NCI-H146 treated with DMSO at 0.1 percent for 48 hours (cell line): ENCODE measurements around the gene C8G.

Source experiments
- DNase-seq: peaks from one replicate; lab custom pipeline; 2025; ENCODE audit not compliant: unreplicated experiment; lab: John Stamatoyannopoulos, UW

C8G gene

DNA sequence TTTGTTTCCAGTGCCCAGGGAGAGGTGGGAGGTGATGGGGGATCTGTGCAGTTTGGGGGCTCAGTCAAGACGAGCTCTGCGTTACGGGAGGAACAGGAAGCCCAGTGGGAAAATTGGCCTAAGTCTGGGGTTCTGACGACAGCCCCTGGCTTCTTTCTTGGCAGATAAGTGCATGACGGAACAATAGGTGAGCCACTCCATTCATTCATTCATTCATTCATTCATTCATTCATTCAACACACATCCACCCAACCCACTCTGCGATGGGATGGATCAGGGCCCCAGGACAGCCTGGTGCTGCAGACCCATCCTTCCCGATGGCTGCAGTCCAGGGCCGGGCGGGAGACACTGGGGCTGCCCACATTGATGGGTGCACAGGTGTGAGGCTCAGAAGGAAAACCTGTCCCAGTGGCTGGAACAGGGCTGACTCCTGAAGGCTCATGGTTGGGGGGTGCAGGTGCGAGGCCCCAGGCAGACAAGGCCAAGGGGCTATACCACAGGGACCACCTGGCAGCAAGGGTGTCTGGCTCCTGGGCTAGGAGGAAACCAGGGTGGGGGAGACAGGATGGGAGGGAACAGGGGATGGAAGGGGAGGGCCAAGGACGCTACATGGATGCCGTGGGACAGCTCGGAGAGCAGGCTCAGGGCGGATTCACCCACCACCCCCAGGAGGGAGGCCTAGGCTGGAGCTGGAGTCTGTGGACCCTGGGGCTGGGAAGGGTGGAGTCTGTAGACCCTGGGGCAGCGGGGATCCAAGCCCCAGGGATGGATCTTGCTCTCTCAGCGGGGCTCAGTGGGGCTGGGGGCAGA lies 35.8 kb downstream of the C8G start:
- DNase-seq = no peak

DNA sequence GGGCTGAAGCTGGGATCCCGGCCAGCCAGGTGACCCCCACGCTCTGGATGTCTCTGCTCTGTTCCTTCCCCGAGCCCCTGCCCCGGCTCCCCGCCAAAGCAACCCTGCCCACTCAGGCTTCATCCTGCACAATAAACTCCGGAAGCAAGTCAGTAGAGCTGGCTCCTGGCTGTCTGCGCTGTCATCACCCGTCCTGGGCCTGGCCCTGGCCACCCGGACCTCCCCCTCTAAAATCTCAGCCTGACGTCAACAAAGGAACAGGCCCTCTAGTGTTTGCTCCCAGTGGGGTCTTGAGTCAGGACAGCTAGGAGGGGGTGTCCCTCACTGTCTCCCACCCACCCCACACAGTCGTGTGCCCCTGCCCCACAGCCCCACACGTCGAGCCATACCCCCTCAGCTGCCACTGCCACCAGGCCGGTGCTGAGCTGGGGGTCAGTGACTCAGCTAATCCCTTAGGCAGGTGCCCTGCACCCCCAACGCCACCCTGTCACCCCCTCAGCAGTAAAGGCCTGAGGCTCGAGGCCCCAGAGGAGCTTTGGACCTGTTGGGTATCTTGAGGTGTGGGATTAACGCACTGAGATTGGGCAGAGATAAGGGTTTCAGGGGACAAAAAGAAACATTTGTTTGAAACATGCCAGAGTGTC lies 36.7 kb downstream of the C8G start:
- no peak for DNase-seq

DNA sequence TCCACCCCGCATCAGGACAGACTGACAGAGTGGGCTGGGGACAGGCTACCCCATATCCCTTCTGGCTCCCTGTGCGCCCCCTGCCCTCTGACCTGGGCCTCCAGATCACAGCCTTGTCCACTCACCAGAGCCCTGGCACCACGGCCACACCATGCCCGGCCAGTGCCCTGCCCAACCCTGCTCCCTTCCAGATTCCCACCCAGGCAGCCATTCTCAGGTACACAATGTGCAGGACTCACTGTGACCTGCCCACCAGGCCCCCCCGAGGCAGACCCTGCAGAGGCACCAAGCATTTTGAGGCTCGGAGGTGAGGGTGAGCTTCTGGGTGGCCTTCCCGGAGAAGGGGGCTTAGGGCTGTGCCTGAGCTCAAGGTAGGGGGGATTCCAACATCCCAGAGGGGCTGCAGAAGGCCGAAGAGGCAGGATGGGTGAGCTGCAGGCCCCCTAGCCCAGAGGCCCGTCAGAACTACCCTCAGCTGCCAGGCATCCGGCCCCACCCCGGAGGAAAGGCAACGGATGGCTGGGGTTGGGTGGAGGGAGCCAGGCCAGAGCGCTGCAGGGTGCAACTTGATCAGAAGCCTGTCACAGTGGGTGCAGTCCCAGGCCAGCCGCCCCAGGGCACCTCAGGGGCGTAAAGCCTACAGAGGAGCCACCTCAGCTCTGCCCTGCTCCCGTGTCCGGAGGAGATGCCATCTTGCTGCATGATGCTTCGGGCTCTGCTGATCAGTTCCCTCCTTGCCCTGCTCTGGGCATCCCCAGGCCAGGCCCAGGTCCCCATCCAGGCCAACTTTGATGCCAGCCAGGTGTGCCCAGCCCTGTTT lies 37.4 kb downstream of the C8G start, which contains the start of gene LCNL1:
Gene LCNL1 (plus strand): TSS at position 762 of the 820 bp plus-strand sequence. CDS start 594 bp downstream, outside the sequence.
- DNase-seq = no peak

DNA sequence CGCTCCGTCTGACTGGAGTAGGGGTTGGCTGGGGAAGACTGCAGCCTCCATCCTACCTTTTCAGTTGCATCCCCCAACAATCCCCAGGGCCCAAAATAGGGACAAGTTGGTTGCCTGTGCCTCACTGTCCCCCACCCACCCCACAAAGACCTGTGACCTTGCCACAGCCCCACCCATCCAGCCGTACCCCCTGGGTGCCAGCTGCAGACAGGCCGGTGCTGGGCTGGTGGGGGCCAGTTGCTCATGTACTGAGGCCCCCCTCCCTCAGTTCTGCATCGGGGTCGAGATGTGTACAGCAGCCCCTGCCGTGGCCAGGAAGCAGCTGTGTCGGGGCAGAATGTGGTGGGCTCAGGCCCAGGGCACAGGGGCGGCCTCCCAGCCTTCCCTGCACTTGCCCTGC lies 38.1 kb downstream of the C8G start:
- DNase-seq = no peak

DNA sequence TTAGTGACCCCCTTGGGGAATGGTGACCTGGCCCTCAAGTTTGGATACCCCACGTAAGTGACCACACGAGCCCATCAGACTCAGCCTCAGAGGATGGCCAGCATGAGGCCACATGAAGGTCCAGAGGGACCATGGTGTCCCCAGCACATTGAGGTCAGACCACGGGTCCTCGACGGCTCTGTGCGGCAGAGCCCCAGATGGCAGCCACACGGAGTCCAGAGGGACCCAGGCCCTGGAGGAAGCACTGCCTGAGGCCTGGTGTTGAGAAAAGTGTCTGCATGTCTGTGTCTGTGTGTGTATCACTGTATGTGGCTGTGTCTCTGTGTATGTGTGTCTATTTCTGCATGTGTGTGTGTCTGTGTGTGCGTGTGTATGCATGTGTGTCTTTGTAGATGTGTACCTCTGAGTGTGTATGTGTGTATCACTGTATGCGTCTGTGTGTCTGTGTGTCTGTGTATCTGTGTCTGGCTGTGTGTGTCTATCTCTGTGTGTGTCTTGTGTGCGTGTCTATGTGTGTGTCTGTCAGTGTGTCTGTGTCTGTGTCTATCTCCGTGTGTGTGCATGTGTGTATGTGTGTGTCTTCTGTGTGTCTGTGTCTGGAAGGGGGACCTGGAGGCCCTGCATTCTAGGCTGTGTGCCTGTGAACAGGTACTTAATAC lies 38.7 kb downstream of the C8G start:
- no peak for DNase-seq

DNA sequence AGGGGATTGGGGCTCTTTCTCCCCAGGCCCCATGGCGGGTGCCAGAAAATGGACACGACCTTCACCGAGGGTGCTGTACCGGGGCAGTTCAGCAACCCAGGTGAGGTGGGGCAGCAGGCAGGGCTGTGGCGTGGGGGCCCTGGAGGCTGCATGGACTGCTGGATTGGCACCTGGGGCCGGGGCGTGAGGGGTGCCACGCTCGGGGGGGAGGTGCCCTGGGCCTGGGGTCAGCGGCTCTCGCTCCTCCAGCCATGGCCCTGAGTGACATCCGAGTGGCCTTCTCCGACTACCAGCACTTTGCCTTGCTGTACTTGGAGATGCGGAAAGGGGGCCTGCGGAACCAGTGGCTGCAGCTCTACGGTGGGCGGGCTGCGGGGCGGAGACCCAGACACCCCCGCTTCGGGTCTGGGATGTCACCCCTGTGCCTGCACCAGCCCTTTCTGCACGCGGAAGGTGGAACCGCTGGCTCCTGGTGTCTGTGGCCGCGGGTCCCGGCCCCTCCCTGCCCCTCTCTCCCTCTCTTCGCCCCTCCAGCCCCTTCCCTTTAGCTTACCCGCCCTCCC lies 39.5 kb downstream of the C8G start:
- no peak for DNase-seq

DNA sequence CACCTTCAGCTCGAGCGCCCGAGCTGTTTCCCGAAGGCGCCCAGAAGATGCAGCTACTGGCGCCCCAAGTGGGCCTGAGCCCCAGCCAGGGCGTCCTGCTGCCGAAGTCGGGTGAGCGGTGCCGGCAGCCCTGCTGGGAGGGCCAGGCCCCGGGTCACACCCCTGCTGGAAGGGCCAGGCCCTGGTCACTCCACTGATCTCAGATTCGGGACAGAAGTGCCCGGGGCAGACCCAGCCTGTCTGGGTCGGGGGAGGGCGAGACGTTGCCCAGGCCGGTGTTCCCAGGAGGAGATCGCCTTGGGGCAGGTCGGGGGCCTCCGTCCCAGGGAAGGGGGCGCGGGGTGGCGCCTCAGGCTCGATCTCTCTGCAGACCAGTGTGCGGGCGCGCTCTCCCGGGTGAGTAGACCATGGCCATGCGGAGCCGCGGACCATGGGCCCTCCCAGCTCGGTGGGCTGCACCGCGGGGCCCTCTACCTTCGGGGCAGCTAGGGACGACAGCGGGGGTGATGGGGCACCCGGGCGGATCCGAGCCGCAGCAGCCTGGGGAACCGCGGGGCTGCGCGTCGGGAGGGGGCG lies 40.1 kb downstream of the C8G start:
- no peak for DNase-seq

DNA sequence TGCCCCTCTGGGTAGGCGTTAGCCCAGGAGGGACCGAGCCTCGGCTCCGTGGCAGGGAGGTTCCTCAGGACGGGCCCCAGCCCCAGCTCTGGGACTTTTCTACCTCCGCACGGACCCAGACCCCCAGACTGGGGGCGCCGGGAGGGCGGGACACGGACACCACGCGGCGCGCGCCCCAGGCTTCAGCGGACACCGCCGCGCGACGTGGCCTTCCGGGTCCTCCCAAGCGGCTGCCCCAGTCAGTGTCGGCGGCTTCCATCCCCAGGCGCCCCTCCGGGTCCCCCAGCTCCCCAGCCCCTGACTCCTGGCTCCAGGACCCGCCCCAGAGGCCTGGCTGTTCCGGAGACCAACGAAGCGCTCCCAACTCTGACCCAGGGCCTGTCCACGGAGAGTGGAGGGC lies 40.8 kb downstream of the C8G start:
- no peak for DNase-seq

DNA sequence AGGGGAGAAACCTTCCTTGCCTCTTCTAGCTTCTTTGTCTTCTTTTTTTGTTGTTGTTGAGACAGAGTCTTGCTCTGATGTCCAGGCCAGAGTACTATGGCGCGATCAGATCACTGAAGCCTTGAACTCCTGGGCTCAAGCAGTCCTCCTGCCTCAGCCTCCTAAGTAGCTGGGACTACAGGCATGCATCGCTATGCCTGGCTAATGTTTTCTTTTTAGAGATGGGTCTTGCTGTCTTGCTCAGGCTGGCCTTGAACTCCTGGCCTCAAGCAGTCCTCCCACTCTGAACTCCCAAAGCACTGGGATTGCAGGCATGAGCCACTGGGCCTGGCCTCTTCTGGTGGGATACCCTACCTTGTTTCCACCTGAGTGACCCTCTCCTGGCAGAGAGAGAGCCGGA lies 43.8 kb downstream of the C8G start:
- no peak for DNase-seq

DNA sequence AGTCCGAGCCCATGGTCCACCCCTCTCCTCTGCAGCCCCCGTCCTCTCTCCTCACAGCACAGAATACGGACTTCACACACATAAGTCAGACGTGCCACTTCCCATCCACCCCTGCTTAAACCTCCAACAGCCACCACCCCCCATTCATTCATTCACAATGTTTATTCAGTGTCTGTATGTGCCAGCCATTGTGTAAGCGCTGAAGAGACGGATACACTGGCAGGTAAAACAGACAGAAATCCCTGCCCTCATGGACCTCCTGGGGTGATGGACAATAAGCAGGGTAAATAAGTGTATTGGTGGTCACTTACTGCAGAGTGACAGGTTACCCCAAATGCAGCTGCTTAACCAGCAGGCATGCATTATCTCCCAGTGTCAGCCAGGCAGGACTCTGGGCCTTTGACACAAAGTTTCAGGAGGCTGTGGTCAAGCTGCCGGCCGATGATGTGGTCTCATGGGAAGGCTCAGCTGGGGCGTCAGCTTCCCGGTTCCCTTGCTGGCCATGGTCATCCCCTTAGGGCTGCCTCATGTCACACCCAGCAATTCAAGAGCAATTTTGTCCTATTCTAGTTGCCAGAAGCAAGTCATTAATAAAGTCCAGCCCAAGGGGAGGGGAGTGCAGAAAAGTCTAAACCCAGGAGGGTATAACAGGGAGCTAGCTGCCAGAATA lies 45.3 kb downstream of the C8G start:
- DNase-seq = peak; percentile 69

DNA sequence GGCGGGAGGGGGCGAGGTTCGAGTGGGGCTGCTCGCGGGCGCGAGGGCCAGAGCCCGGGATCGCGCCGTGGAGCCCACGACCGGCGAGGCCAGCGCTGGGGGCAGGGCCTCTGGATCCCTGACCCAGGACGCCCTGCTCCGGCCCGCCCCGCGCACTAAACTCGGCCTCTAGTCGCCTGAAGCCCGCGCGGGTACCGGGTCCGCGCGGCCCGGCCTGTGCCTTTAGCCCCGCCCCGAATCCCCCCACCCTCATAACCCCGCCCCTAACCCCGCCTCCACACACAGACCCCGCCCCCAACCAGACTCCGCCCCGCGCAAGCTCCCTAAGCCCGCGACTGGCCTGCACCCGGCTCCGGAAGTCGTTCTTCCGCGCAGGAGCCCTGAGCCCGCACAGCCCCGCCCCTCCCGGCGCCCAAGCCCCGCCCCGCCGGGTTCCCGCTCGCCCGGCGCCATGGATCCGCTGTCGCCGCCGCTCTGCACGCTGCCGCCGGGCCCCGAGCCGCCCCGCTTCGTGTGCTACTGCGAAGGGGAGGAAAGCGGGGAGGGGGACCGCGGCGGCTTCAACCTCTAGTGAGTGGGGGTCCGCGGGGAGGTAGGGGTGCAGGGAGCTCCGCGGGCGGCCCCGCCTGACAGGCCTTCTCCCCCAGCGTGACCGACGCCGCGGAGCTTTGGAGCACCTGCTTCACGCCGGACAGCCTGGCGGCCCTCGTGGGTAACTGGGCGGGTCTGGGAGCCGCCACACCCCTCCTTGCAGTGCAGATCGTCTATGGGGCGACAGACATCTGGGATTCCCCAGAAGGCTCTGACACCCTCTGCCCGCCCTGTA lies 47.2 kb downstream of the C8G start, which contains the start of gene PAXX:
Gene PAXX (plus strand): TSS at position 430 of the 826 bp plus-strand sequence. CDS start 22 bp downstream, at position 452.
- DNase-seq = no peak

DNA sequence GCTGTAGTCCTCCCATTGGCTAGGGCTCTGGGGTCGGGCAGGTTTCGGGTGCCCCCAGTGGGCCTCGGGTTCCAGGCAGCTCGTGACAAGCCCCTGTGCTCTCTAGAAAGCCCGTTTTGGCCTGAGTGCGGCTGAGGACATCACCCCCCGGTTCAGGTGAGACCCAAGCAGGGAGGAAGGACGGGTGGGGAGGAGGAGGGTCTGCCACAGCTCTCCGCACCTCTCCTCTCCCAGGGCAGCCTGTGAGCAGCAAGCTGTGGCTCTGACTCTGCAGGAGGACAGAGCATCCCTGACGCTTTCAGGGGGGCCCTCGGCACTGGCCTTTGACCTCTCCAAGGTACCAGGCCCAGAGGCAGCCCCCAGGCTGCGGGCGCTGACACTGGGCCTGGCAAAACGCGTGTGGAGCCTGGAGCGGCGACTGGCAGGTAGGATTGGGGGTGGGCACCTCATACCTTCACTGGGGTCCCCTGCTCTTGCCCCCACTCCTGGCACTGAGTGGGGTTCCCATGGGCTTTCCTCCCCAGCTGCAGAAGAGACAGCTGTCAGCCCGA lies 47.9 kb downstream of the C8G start:
- no peak for DNase-seq

DNA sequence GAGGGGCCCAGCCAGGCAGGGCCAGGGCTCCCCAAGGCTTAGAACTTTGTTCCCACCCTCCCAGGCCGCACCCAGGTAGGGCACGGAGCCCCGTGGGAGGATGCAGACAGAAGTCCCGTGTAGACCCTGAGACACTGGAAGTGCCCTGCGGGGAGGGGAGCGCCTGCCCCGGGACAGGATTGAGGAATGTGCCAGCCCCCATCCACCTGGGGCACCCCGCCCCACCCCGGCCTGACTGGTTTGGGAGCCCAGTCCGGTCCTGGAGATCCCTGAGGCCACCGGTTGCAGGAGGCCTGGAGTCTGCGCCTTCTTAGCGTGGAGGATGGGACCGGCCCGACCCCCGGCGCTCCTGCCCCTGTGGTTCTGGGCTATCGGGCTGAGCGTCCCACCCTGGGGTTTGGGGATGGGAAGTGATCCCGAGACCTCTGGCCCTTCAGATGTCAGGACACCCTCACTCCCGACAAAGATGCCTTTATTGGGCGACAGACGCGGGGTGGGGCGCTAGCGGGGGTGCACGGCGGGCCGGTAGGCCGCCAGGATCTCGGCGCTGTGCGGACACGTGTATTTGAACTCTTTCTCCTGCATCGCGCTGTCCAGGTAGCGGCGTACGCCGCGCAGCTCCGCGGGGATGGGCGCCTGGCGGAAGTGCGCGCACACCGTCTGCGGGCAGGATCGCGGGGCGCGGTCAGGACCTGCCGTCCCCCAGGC lies 49.3 kb downstream of the C8G start:
- no peak for DNase-seq

DNA sequence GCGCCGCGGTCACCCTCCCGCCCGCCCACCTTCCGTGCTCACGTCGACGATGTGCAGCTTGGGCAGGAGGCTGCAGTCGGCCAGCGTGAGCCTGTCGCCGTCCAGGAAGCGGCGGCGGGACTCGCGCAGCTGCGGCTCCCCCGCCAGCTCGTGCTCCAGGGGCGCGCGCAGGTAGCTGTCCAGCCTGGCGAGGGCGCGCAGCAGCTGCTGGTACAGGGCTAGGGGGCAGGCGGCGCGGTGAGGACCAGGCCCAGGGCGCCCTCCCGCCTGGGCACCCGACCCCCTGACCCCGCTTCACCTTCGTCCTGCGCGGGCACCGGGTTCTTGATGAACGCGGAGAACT lies 49.8 kb downstream of the C8G start:
- no peak for DNase-seq

DNA sequence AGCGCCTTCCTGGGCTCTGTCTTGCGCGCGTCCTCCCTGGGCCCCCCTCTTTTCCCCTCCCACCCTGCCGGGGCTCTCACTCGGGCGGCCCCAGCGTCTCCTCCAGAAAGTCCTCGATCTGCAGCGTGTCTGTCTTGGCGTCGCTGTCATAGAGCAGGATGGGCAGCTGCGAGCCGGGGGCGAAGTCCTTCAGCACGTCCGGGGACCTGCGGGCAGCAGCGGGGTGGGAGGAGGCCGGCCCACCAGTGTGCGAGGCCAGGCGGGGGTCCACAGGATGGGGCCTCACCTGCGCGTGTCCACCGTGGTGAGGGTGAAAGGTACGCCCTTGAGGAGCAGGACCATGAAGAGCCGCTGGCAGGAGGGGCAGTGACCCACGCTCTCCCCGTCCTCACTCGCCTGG lies 50.3 kb downstream of the C8G start:
- no peak for DNase-seq

DNA sequence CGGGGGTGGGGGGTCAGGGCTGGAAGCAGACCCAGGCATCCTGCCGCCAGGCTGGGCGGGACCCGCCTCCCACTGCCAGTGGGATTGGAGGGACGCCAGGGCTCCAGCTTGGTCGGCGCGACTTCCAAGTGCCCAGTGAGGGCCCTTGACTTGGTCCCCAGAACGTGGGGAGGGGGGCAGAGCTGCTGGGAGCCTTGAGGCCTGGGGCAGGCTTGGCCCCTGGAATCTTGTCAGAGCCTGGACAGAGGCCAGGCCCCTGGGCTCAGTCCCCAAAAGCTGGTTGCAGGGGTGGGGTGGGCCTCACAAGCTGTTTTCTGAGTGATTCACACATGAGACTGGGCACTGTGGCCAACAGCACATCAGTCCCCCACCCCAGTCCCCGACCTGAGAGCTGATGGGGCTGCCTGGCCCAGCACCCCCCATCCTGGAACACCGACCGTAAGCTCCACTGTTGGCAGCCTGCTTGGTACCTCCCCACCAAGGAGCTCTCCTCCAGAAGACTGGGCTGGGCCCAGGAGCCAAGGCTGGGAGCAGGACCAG lies 50.8 kb downstream of the C8G start:
- DNase-seq = no peak
